ENCODE measurements around the gene STAT5A. TPM values are rescaled to one million over a fixed set of nuclear protein-coding genes. Genes with fewer than 3 reads are reported as not detected.
A peak's percentile ranks its signal among the peaks of the same experiment; 100 is the strongest.

Gene STAT5A
- total and polyA plus RNA-seq, 9 of the 15 experiments (the other 6 are each of a cell fraction or from before 2014, with no cell fraction given) = 79.9 to 415 (median 196) TPM

DNA sequence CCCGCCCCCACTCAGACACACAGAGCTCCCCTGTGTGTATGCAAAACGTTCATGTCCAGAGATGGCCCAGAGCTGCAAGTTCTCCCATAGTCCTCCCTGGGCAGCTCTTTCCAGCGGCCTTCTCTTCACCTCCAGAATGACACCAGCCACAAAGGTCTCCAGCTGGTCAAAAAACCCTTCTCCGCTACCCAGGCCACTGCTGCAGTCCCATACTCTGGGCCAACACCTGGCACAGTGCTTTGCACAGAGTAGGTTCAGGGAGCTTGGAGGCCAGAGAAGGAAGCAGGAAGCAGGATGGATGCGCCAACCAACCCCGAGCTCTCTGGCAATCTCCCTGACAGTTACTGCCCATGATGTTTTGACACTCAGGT is 11.0 kb upstream of the STAT5A start:
- Histone ChIP-seq H3K4me2 (ENCODE audit: insufficient read depth, low read length) (peak overlapping the region; percentile 79), H4K20me1 (replicated peaks; ENCODE audit: control insufficient read depth, insufficient read depth, low read length) (no peaks in the 10 kb centered on the region), H3K9ac (ENCODE audit: insufficient read depth in 1 of 2, low read depth in 2 of 2, low read length in 2 of 2) (peak overlapping the region; percentile 92 to 95), H3K79me2 (ENCODE audit: control insufficient read depth, insufficient read depth, low read length) (peaks cover 76% of the 10 kb centered on the region), H3K27ac (ENCODE audit: extremely low read depth, low read depth, low read length) (peak overlapping the region; percentile 93), H2AFZ (ENCODE audit: low read depth, low read length) (no peak overlapping the region), H3K36me3 (ENCODE audit: control insufficient read depth, insufficient read depth, low read length) (peaks cover 23% of the 10 kb centered on the region), H3K9me3 (replicated peaks; ENCODE audit: control insufficient read depth, insufficient read depth, low read depth, low read length) (no peaks in the 10 kb centered on the region), H3K9me1 (ENCODE audit: control insufficient read depth, insufficient read depth, low read length) (no peaks in the 10 kb centered on the region), H3K27me3 (ENCODE audit: control insufficient read depth in 2 of 2, insufficient read depth in 2 of 2, low read length in 2 of 2) (no peaks in the 10 kb centered on the region), H3K4me1 (replicated peaks in 1 of 2; ENCODE audit: control insufficient read depth in 2 of 2, insufficient read depth in 2 of 2, low read length in 2 of 2) (peaks cover 19 to 28% of the 10 kb centered on the region in 2 experiments; a peak in 4 of 5 replicates), H3K4me3 (peak overlapping the region; percentile 81; the same call in 1 of the 2 replicates)
- intact Hi-C loops (cut with micrococcal nuclease) = no loop called here
- DNase-seq (ENCODE audit: extremely low read depth in 1 of 4, low spot score in 3 of 4) (no peak), FAIRE-seq (no peak), ATAC-seq (no peak)
- in situ Hi-C loops (cut with MboI) = no loop called here
- WGBS (ENCODE audit: insufficient coverage, low coverage, missing lambda C conversion rate) = 23% methylated on average over 5 of the region's 6 CpGs
- BruUV-seq (replicated peaks) = no TSS peak
- ChIA-PET POLR2A (interaction anchor here (0.6 to 5.8 kb wide), 9 partner anchors 8 to 240 kb away, joined by 3 to 41 read pairs (median 4); partner anchors contain the start of gene STAT5A), CTCF (ENCODE audit: low intra/inter-chr PET ratio) (no interaction called here)
- 0 out of 2 replicates have a peak, but pooled peaks have one; percentile 16 for TF ChIP-seq ZC3H4 (CRISPR knock-in tag; IDR thresholded peaks at IDR 0.05; ENCODE audit: borderline replicate concordance)
- TF ChIP-seq, protein P1, sequence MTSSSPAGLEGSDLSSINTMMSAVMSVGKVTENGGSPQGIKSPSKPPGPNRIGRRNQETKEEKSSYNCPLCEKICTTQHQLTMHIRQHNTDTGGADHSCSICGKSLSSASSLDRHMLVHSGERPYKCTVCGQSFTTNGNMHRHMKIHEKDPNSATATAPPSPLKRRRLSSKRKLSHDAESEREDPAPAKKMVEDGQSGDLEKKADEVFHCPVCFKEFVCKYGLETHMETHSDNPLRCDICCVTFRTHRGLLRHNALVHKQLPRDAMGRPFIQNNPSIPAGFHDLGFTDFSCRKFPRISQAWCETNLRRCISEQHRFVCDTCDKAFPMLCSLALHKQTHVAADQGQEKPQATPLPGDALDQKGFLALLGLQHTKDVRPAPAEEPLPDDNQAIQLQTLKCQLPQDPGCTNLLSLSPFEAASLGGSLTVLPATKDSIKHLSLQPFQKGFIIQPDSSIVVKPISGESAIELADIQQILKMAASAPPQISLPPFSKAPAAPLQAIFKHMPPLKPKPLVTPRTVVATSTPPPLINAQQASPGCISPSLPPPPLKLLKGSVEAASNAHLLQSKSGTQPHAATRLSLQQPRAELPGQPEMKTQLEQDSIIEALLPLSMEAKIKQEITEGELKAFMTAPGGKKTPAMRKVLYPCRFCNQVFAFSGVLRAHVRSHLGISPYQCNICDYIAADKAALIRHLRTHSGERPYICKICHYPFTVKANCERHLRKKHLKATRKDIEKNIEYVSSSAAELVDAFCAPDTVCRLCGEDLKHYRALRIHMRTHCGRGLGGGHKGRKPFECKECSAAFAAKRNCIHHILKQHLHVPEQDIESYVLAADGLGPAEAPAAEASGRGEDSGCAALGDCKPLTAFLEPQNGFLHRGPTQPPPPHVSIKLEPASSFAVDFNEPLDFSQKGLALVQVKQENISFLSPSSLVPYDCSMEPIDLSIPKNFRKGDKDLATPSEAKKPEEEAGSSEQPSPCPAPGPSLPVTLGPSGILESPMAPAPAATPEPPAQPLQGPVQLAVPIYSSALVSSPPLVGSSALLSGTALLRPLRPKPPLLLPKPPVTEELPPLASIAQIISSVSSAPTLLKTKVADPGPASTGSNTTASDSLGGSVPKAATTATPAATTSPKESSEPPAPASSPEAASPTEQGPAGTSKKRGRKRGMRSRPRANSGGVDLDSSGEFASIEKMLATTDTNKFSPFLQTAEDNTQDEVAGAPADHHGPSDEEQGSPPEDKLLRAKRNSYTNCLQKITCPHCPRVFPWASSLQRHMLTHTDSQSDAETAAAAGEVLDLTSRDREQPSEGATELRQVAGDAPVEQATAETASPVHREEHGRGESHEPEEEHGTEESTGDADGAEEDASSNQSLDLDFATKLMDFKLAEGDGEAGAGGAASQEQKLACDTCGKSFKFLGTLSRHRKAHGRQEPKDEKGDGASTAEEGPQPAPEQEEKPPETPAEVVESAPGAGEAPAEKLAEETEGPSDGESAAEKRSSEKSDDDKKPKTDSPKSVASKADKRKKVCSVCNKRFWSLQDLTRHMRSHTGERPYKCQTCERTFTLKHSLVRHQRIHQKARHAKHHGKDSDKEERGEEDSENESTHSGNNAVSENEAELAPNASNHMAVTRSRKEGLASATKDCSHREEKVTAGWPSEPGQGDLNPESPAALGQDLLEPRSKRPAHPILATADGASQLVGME (CRISPR knock-in tag; IDR thresholded peaks at IDR 0.05) = peak; percentile 21; the same call in 1 of the 2 replicates
- TF ChIP-seq, protein P2, sequence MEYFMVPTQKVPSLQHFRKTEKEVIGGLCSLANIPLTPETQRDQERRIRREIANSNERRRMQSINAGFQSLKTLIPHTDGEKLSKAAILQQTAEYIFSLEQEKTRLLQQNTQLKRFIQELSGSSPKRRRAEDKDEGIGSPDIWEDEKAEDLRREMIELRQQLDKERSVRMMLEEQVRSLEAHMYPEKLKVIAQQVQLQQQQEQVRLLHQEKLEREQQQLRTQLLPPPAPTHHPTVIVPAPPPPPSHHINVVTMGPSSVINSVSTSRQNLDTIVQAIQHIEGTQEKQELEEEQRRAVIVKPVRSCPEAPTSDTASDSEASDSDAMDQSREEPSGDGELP (CRISPR knock-in tag; IDR thresholded peaks at IDR 0.05; ENCODE audit: borderline replicate concordance) = peak; percentile 34
- TF ChIP-seq, protein P3, sequence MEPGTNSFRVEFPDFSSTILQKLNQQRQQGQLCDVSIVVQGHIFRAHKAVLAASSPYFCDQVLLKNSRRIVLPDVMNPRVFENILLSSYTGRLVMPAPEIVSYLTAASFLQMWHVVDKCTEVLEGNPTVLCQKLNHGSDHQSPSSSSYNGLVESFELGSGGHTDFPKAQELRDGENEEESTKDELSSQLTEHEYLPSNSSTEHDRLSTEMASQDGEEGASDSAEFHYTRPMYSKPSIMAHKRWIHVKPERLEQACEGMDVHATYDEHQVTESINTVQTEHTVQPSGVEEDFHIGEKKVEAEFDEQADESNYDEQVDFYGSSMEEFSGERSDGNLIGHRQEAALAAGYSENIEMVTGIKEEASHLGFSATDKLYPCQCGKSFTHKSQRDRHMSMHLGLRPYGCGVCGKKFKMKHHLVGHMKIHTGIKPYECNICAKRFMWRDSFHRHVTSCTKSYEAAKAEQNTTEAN (CRISPR knock-in tag; IDR thresholded peaks at IDR 0.05) = no peak
- TF ChIP-seq ZKSCAN3 (CRISPR knock-in tag; IDR thresholded peaks at IDR 0.05) = no peak
- TF ChIP-seq BACH1 (tag; IDR thresholded peaks at IDR 0.05) = no peak
- TF ChIP-seq POLR2A (conservative IDR thresholded peaks at IDR 0.05) = 0 out of 2 replicates have a peak, but pooled peaks have one; percentile 6
- TF ChIP-seq, protein P4, sequence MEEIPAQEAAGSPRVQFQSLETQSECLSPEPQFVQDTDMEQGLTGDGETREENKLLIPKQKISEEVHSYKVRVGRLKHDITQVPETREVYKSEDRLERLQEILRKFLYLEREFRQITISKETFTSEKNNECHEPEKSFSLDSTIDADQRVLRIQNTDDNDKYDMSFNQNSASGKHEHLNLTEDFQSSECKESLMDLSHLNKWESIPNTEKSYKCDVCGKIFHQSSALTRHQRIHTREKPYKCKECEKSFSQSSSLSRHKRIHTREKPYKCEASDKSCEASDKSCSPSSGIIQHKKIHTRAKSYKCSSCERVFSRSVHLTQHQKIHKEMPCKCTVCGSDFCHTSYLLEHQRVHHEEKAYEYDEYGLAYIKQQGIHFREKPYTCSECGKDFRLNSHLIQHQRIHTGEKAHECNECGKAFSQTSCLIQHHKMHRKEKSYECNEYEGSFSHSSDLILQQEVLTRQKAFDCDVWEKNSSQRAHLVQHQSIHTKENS (CRISPR knock-in tag; IDR thresholded peaks at IDR 0.05) = no peak

All from K562 (cell line).